SK-N-SH (cell line): ENCODE results near the gene FAM171A2. TPM values are rescaled to one million over a fixed set of nuclear protein-coding genes. Genes with fewer than 3 reads are reported as not detected.

Experiments used
- CTCF ChIA-PET: fragments of 300-600, 350-600 bp; formaldehyde crosslinking; extraction: SDS; loops from one replicate; lab custom pipeline; 2021; lab: Yijun Ruan, JAX
- POLR2A ChIA-PET: fragments of 350-600 bp; sonication (Branson Sonifier 250); formaldehyde crosslinking; extraction: SDS; loops from one replicate; lab custom pipeline; 2020; ENCODE audit warnings: antibody characterized with exemption, inconsistent platforms; lab: Yijun Ruan, JAX
- DNase-seq: peaks from one replicate; pipeline ENCODE4 v3.0.0; 2012
- H2AFZ ChIP-seq: fragments of 200-600 bp; sonication (generic); 2 replicates; pipeline ENCODE4 v1.8.1; 2016; ENCODE audit warnings: antibody characterized with exemption, mild to moderate bottlenecking, low read depth
- H3F3A ChIP-seq: fragments of 200-600 bp; sonication (generic); replicated peaks from 2 replicates; pipeline ENCODE3; 2016; ENCODE audit warnings: antibody characterized with exemption, mild to moderate bottlenecking; ENCODE audit not compliant: insufficient read depth
- H3K27ac ChIP-seq, 2 experiments: fragments of 200-500 bp in 1 of 2; fragments of 200-600 bp in 1 of 2; sonication (Bioruptor generic) in 1 of 2; sonication (generic), shearing (Covaris generic) in 1 of 2; 2 replicates each; pipeline versions ENCODE4 v1.5.1 to v1.6.1; 2014 to 2016; ENCODE audit warnings: low read depth in 2 of 2, inconsistent platforms in 1 of 2, low read length in 1 of 2, mild to moderate bottlenecking in 1 of 2, mixed read lengths in 1 of 2
- H3K27me3 ChIP-seq: fragments of 200-600 bp; sonication (generic), shearing (Covaris generic); 2 replicates; pipeline ENCODE4 v1.6.1; 2016; ENCODE audit warnings: mixed run types; ENCODE audit not compliant: insufficient read depth
- H3K36me3 ChIP-seq, 2 experiments: fragments of 200-500 bp in 1 of 2; fragments of 200-600 bp in 1 of 2; sonication (Bioruptor generic) in 1 of 2; sonication (generic) in 1 of 2; replicated peaks in 1 of 2; 2 replicates each; pipeline versions ENCODE3 to v1.5.1; 2014 to 2016; ENCODE audit warnings: low read length in 1 of 2, mild to moderate bottlenecking in 1 of 2; ENCODE audit not compliant: insufficient read depth in 2 of 2, control insufficient read depth in 1 of 2
- H3K4me1 ChIP-seq, 2 experiments: fragments of 200-500 bp in 1 of 2; fragments of 200-600 bp in 1 of 2; sonication (Bioruptor generic) in 1 of 2; sonication (generic), shearing (Covaris generic) in 1 of 2; 2 replicates each; pipeline versions ENCODE4 v1.5.1 to v1.6.1; 2014 to 2016; ENCODE audit warnings: low read depth in 1 of 2, low read length in 1 of 2, mixed run types in 1 of 2; ENCODE audit not compliant: insufficient read depth in 2 of 2, control insufficient read depth in 1 of 2
- H3K4me2 ChIP-seq: fragments of 200-600 bp; sonication (generic), shearing (Covaris generic); 2 replicates; pipeline ENCODE4 v1.6.1; 2017; ENCODE audit warnings: mixed run types
- H3K4me3 ChIP-seq, 2 experiments: fragments of 200-500 bp in 1 of 2; fragments of 200-600 bp in 1 of 2; sonication (Bioruptor generic) in 1 of 2; sonication (generic), shearing (Covaris generic) in 1 of 2; 2 replicates each; pipeline versions ENCODE4 v1.5.1 to v1.8.1; 2014 to 2016; ENCODE audit warnings: low read depth in 2 of 2, inconsistent platforms in 1 of 2, low read length in 1 of 2, mild to moderate bottlenecking in 1 of 2, mixed read lengths in 1 of 2, moderate library complexity in 1 of 2
- H3K79me2 ChIP-seq: fragments of 200-600 bp; sonication (generic); 2 replicates; pipeline ENCODE4 v1.8.1; 2017; ENCODE audit warnings: mild to moderate bottlenecking; ENCODE audit not compliant: insufficient read depth
- H3K9ac ChIP-seq: fragments of 200-600 bp; sonication (generic); 2 replicates; pipeline ENCODE4 v1.6.1; 2017; ENCODE audit warnings: mixed run types
- H3K9me2 ChIP-seq: fragments of 200-600 bp; sonication (generic); 2 replicates; pipeline ENCODE4 v1.6.1; 2017; ENCODE audit warnings: mixed run types
- H3K9me3 ChIP-seq: fragments of 200-600 bp; sonication (generic); 2 replicates; pipeline ENCODE4 v1.6.1; 2017; ENCODE audit warnings: mixed run types, mild to moderate bottlenecking, moderate library complexity
- H4K20me1 ChIP-seq: fragments of 200-600 bp; sonication (generic); 2 replicates; pipeline ENCODE4 v1.6.1; 2017; ENCODE audit warnings: mild to moderate bottlenecking, mixed run types; ENCODE audit not compliant: insufficient read depth
- CTCF ChIP-seq: fragments of 200-600 bp; sonication (generic); IDR thresholded peaks from 2 replicates; pipeline ENCODE4 v1.6.1; 2017; ENCODE audit warnings: antibody characterized with exemption, mild to moderate bottlenecking, moderate library complexity
- ELF1 ChIP-seq: IDR thresholded peaks from 2 replicates; pipeline ENCODE4 v1.4.0; 2012
- FOSL2 ChIP-seq: IDR thresholded peaks from 2 replicates; pipeline ENCODE4 v1.4.0; 2012; ENCODE audit warnings: low read depth, mild to moderate bottlenecking, moderate library complexity, borderline replicate concordance
- FOXM1 ChIP-seq: IDR thresholded peaks from 2 replicates; pipeline ENCODE4 v1.4.0; 2012; ENCODE audit warnings: low read depth, mild to moderate bottlenecking
- GABPA ChIP-seq: IDR thresholded peaks from 2 replicates; pipeline ENCODE4 v1.4.0; 2012; ENCODE audit warnings: low read depth, mild to moderate bottlenecking
- GATA2 ChIP-seq: sonication (generic); formaldehyde crosslinking; IDR thresholded peaks from 2 replicates; pipeline ENCODE4 v1.5.0; 2020; ENCODE audit warnings: mild to moderate bottlenecking, missing genetic modification reagents
- IRF3 ChIP-seq: fragments of 150-350 bp; IDR thresholded peaks from 2 replicates; pipeline ENCODE4 v1.6.1; 2016; ENCODE audit warnings: mild to moderate bottlenecking, low read depth, low read length
- MEF2A ChIP-seq: IDR thresholded peaks from 2 replicates; pipeline ENCODE4 v1.4.0; 2012; ENCODE audit warnings: low read depth, borderline replicate concordance
- PBX3 ChIP-seq: IDR thresholded peaks from 2 replicates; pipeline ENCODE4; 2012
- RAD21 ChIP-seq: IDR thresholded peaks from 2 replicates; pipeline ENCODE4 v1.6.1; 2012; ENCODE audit warnings: mild to moderate bottlenecking, low read length
- RCOR1 ChIP-seq: fragments of 150-350 bp; IDR thresholded peaks from 2 replicates; pipeline ENCODE4 v1.6.1; 2017; ENCODE audit warnings: antibody characterized with exemption, low read length
- REST ChIP-seq: IDR thresholded peaks from 2 replicates; pipeline ENCODE4 v1.6.1; 2012; ENCODE audit warnings: mild to moderate bottlenecking, low read depth, low read length, moderate library complexity
- RFX5 ChIP-seq: IDR thresholded peaks from 2 replicates; pipeline ENCODE4 v1.6.1; 2012; ENCODE audit warnings: mild to moderate bottlenecking, improper control_type of control experiment, low read length
- SMC3 ChIP-seq: IDR thresholded peaks from 2 replicates; pipeline ENCODE4 v1.6.1; 2012; ENCODE audit warnings: low read depth, low read length, improper control_type of control experiment
- TAF1 ChIP-seq: IDR thresholded peaks from 2 replicates; pipeline ENCODE4 v1.6.1; 2012; ENCODE audit warnings: low read depth, mild to moderate bottlenecking, low read length, moderate library complexity, borderline replicate concordance
- TCF12 ChIP-seq: IDR thresholded peaks from 2 replicates; pipeline ENCODE4 v1.4.0; 2012
- USF1 ChIP-seq: IDR thresholded peaks from 2 replicates; pipeline ENCODE4 v1.4.0; 2012; ENCODE audit warnings: low read depth, borderline replicate concordance
- YY1 ChIP-seq: IDR thresholded peaks from 2 replicates; pipeline ENCODE4 v1.4.0; 2012; ENCODE audit warnings: low read depth, mild to moderate bottlenecking
- ZBTB33 ChIP-seq: IDR thresholded peaks from 2 replicates; pipeline ENCODE4 v1.4.0; 2012; ENCODE audit warnings: low read depth, borderline replicate concordance
- WGBS: methylation state at CpG from one replicate; pipeline ENCODE4 v1.1.6; 2017; ENCODE audit warnings: low lambda C conversion rate; 5-methylcytosine and 5-hydroxymethylcytosine counted together
- polyA plus RNA-seq, 3 experiments: library from polyadenylated mRNA; depleted of rRNA; stranded (reverse); fragments of >200 nt; gene quantifications; 2 replicates each; pipeline ENCODE4 v1.2.3, GENCODE V29; 2012

Gene FAM171A2
- polyA plus RNA-seq, 1 of the 3 experiments (the other 2 are of a cell fraction): 4.9 TPM

GRCh38 chr17:44312396-44313104, 51.1 kb downstream of the FAM171A2 start:
- no peaks in the 10 kb centered on the region for H3K36me3 ChIP-seq
- H3K9me2 ChIP-seq: no peaks in the 10 kb centered on the region
- H3K9me3 ChIP-seq: no peaks in the 10 kb centered on the region
- no peaks in the 10 kb centered on the region for H3K27me3 ChIP-seq
- no peak overlapping the region for H3K27ac ChIP-seq
- peak; percentile 23 for DNase-seq
- no peaks in the 10 kb centered on the region for H3F3A ChIP-seq
- CTCF ChIA-PET: interaction anchor here (1.0 kb wide), 1 partner anchor 19 kb away, joined by 3 read pairs; no protein-coding TSS in a partner anchor
- no peak overlapping the region for H3K9ac ChIP-seq
- no peak overlapping the region for H3K4me2 ChIP-seq
- POLR2A ChIA-PET: no interaction called here
- no peak overlapping the region for H3K4me3 ChIP-seq
- TF ChIP-seq YY1 (no peak), USF1 (no peak), RCOR1 (no peak), GABPA (no peak), REST (no peak), TAF1 (no peak), MEF2A (no peak), CTCF (no peak), RFX5 (no peak), PBX3 (no peak), ZBTB33 (no peak), IRF3 (no peak), RAD21 (no peak), TCF12 (no peak), FOSL2 (no peak), SMC3 (no peak), GATA2 (CRISPR knock-in tag) (no peak), ELF1 (no peak), FOXM1 (no peak)
- 67% methylated on average over 16 of the region's 17 CpGs for WGBS
- peaks cover 0 to 25% of the 10 kb centered on the region in 2 experiments; a peak in 1 of 4 replicates for H3K4me1 ChIP-seq
- no peak overlapping the region for H2AFZ ChIP-seq
- no peaks in the 10 kb centered on the region for H3K79me2 ChIP-seq
- H4K20me1 ChIP-seq: no peaks in the 10 kb centered on the region
